Measurements from ENCODE around the gene TRABD2B. TPM values are rescaled to one million over a fixed set of nuclear protein-coding genes. Genes with fewer than 3 reads are reported as not detected.
A peak's percentile ranks its signal among the peaks of the same experiment; 100 is the strongest.

The TRABD2B gene
- total and polyA plus RNA-seq, 2 of the 13 experiments (the other 11 are each of a cell fraction or from before 2014, with no cell fraction given), result 0.04 TPM; not detected in 1

DNA sequence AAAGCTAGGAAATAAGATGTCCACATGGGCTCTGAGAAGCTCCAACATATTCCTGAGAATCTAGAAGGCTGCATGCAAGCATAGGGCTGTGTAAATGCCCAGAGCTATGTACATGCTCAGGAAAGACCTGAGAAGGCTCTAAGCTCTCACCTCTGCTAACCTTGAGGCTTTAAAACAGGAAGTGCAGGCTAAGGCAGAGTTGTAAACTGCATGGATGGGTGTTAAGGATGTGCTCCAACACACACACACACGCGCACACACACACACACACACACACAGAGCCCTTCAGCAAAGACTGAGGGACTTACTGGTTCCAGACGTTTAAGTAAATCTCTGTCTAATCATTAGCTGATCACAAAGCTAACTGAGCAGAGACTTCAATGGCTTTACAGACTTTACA, 162.9 kb downstream of the TRABD2B start (continued):
- TF ChIP-seq, protein P1, sequence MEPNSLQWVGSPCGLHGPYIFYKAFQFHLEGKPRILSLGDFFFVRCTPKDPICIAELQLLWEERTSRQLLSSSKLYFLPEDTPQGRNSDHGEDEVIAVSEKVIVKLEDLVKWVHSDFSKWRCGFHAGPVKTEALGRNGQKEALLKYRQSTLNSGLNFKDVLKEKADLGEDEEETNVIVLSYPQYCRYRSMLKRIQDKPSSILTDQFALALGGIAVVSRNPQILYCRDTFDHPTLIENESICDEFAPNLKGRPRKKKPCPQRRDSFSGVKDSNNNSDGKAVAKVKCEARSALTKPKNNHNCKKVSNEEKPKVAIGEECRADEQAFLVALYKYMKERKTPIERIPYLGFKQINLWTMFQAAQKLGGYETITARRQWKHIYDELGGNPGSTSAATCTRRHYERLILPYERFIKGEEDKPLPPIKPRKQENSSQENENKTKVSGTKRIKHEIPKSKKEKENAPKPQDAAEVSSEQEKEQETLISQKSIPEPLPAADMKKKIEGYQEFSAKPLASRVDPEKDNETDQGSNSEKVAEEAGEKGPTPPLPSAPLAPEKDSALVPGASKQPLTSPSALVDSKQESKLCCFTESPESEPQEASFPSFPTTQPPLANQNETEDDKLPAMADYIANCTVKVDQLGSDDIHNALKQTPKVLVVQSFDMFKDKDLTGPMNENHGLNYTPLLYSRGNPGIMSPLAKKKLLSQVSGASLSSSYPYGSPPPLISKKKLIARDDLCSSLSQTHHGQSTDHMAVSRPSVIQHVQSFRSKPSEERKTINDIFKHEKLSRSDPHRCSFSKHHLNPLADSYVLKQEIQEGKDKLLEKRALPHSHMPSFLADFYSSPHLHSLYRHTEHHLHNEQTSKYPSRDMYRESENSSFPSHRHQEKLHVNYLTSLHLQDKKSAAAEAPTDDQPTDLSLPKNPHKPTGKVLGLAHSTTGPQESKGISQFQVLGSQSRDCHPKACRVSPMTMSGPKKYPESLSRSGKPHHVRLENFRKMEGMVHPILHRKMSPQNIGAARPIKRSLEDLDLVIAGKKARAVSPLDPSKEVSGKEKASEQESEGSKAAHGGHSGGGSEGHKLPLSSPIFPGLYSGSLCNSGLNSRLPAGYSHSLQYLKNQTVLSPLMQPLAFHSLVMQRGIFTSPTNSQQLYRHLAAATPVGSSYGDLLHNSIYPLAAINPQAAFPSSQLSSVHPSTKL (CRISPR knock-in tag; IDR thresholded peaks at IDR 0.05), result 0 out of 2 replicates have a peak, but pooled peaks have one; percentile 10
- TF ChIP-seq, protein P2, sequence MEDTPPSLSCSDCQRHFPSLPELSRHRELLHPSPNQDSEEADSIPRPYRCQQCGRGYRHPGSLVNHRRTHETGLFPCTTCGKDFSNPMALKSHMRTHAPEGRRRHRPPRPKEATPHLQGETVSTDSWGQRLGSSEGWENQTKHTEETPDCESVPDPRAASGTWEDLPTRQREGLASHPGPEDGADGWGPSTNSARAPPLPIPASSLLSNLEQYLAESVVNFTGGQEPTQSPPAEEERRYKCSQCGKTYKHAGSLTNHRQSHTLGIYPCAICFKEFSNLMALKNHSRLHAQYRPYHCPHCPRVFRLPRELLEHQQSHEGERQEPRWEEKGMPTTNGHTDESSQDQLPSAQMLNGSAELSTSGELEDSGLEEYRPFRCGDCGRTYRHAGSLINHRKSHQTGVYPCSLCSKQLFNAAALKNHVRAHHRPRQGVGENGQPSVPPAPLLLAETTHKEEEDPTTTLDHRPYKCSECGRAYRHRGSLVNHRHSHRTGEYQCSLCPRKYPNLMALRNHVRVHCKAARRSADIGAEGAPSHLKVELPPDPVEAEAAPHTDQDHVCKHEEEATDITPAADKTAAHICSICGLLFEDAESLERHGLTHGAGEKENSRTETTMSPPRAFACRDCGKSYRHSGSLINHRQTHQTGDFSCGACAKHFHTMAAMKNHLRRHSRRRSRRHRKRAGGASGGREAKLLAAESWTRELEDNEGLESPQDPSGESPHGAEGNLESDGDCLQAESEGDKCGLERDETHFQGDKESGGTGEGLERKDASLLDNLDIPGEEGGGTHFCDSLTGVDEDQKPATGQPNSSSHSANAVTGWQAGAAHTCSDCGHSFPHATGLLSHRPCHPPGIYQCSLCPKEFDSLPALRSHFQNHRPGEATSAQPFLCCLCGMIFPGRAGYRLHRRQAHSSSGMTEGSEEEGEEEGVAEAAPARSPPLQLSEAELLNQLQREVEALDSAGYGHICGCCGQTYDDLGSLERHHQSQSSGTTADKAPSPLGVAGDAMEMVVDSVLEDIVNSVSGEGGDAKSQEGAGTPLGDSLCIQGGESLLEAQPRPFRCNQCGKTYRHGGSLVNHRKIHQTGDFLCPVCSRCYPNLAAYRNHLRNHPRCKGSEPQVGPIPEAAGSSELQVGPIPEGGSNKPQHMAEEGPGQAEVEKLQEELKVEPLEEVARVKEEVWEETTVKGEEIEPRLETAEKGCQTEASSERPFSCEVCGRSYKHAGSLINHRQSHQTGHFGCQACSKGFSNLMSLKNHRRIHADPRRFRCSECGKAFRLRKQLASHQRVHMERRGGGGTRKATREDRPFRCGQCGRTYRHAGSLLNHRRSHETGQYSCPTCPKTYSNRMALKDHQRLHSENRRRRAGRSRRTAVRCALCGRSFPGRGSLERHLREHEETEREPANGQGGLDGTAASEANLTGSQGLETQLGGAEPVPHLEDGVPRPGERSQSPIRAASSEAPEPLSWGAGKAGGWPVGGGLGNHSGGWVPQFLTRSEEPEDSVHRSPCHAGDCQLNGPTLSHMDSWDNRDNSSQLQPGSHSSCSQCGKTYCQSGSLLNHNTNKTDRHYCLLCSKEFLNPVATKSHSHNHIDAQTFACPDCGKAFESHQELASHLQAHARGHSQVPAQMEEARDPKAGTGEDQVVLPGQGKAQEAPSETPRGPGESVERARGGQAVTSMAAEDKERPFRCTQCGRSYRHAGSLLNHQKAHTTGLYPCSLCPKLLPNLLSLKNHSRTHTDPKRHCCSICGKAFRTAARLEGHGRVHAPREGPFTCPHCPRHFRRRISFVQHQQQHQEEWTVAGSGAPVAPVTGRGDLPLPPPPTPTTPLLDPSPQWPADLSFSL (CRISPR knock-in tag; IDR thresholded peaks at IDR 0.05), result peak; percentile 83
- 0 out of 2 replicates have a peak, but pooled peaks have one; percentile 9 for TF ChIP-seq ETV5 (CRISPR knock-in tag; IDR thresholded peaks at IDR 0.05; ENCODE audit: borderline replicate concordance)
- TF ChIP-seq, protein P3, sequence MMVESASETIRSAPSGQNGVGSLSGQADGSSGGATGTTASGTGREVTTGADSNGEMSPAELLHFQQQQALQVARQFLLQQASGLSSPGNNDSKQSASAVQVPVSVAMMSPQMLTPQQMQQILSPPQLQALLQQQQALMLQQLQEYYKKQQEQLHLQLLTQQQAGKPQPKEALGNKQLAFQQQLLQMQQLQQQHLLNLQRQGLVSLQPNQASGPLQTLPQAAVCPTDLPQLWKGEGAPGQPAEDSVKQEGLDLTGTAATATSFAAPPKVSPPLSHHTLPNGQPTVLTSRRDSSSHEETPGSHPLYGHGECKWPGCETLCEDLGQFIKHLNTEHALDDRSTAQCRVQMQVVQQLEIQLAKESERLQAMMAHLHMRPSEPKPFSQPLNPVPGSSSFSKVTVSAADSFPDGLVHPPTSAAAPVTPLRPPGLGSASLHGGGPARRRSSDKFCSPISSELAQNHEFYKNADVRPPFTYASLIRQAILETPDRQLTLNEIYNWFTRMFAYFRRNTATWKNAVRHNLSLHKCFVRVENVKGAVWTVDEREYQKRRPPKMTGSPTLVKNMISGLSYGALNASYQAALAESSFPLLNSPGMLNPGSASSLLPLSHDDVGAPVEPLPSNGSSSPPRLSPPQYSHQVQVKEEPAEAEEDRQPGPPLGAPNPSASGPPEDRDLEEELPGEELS (CRISPR knock-in tag; IDR thresholded peaks at IDR 0.05), result 0 out of 2 replicates have a peak, but pooled peaks have one; percentile 28
- TF ChIP-seq PAX8 (CRISPR knock-in tag; IDR thresholded peaks at IDR 0.05; ENCODE audit: borderline replicate concordance), result no peak
- TF ChIP-seq ZNF550 (CRISPR knock-in tag; IDR thresholded peaks at IDR 0.05; ENCODE audit: borderline replicate concordance), result peak; percentile 100
- TF ChIP-seq GATAD2A (CRISPR knock-in tag; IDR thresholded peaks at IDR 0.05), result 0 out of 2 replicates have a peak, but pooled peaks have one; percentile 10
- TF ChIP-seq TBX2 (CRISPR knock-in tag; IDR thresholded peaks at IDR 0.05; ENCODE audit: borderline replicate concordance), result peak; percentile 59; the same call in 1 of the 2 replicates
- TF ChIP-seq, protein P4, sequence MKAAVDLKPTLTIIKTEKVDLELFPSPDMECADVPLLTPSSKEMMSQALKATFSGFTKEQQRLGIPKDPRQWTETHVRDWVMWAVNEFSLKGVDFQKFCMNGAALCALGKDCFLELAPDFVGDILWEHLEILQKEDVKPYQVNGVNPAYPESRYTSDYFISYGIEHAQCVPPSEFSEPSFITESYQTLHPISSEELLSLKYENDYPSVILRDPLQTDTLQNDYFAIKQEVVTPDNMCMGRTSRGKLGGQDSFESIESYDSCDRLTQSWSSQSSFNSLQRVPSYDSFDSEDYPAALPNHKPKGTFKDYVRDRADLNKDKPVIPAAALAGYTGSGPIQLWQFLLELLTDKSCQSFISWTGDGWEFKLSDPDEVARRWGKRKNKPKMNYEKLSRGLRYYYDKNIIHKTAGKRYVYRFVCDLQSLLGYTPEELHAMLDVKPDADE (CRISPR knock-in tag; IDR thresholded peaks at IDR 0.05), result no peak
- peak; percentile 32; the same call in 1 of the 2 replicates for TF ChIP-seq ELF3 (CRISPR knock-in tag; IDR thresholded peaks at IDR 0.05)
